GM06990 (cell line): ENCODE measurements around the gene GSTM1.
"Not testable (repeated sequence)": the region's sequence is repeated elsewhere in the genome, so short reads cannot be mapped to it uniquely, and the experiment has no call there.

Source experiments
- DNase-seq: peaks from one replicate; pipeline ENCODE4 v3.0.0-alpha.2; 2011; ENCODE audit not compliant: insufficient read length; ENCODE audit errors: extremely low read depth
- H3K27me3 ChIP-seq: replicated peaks from 2 replicates; pipeline ENCODE4 v1.6.0; 2011; ENCODE audit warnings: low read length; ENCODE audit not compliant: control insufficient read depth, insufficient read depth
- H3K36me3 ChIP-seq: 2 replicates; pipeline ENCODE4 v1.5.1; 2011; ENCODE audit warnings: low read length; ENCODE audit not compliant: control insufficient read depth, insufficient read depth
- H3K4me3 ChIP-seq: replicated peaks from 2 replicates; pipeline ENCODE4 v1.5.1; 2011; ENCODE audit warnings: low read depth, mild to moderate bottlenecking, control low read depth, low read length
- TF ChIP-seq, protein P1 (sequence below): IDR thresholded peaks from 2 replicates; pipeline ENCODE4 v1.5.1; 2011; ENCODE audit warnings: low read length, control low read depth, mild to moderate bottlenecking, inconsistent platforms; ENCODE audit not compliant: insufficient read depth, poor library complexity, severe bottlenecking

GSTM1 gene

DNA sequence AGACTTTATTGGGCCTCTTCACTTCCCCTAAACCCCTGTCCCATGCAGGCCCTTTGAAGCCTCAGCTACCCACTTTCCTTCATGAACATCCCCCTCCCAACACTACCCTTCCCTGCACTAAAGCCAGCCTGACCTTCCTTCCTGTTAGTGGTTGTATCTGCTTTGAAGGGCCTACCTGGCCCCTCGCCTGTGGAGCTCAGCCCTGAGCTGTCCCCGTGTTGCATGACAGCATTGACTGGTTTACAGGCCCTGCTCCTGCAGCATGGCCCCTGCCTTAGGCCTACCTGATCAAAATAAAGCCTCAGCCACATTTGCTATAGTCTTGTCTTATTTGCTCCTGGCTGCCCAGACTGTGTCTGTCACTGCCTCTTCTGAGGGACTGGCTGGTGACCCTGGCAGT lies 26.2 kb upstream of the GSTM1 start:
- no peak for DNase-seq
- Histone ChIP-seq H3K36me3 (no peaks in the 10 kb centered on the region; the same call in none of the 2 replicates), H3K4me3 (no peak overlapping the region), H3K27me3 (no peaks in the 10 kb centered on the region)
- TF ChIP-seq, protein P1, sequence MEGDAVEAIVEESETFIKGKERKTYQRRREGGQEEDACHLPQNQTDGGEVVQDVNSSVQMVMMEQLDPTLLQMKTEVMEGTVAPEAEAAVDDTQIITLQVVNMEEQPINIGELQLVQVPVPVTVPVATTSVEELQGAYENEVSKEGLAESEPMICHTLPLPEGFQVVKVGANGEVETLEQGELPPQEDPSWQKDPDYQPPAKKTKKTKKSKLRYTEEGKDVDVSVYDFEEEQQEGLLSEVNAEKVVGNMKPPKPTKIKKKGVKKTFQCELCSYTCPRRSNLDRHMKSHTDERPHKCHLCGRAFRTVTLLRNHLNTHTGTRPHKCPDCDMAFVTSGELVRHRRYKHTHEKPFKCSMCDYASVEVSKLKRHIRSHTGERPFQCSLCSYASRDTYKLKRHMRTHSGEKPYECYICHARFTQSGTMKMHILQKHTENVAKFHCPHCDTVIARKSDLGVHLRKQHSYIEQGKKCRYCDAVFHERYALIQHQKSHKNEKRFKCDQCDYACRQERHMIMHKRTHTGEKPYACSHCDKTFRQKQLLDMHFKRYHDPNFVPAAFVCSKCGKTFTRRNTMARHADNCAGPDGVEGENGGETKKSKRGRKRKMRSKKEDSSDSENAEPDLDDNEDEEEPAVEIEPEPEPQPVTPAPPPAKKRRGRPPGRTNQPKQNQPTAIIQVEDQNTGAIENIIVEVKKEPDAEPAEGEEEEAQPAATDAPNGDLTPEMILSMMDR = no peak

DNA sequence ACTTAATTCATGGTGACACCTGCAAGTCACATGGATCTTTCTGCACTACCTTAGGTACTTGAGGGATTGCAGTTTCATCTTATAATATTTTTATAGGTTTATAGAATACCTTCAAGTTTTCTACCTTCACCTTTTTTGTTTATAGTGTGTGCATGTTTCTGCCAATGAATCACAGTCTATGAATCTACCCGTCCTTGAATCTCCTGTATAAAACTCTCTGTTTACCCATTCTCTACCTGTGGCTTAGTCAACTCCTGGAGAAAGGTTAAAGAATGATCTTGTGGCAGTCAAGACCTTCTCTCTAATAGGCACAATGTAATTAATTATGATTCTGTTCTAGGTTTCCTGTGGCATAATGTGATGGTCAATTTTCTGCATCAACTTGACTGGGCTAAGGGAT lies 22.9 kb upstream of the GSTM1 start:
- no peaks in the 10 kb centered on the region for H3K27me3 ChIP-seq
- no peak for DNase-seq
- H3K36me3 ChIP-seq = no peaks in the 10 kb centered on the region; the same call in none of the 2 replicates
- no peak overlapping the region for H3K4me3 ChIP-seq
- TF ChIP-seq, protein P1 = no peak

DNA sequence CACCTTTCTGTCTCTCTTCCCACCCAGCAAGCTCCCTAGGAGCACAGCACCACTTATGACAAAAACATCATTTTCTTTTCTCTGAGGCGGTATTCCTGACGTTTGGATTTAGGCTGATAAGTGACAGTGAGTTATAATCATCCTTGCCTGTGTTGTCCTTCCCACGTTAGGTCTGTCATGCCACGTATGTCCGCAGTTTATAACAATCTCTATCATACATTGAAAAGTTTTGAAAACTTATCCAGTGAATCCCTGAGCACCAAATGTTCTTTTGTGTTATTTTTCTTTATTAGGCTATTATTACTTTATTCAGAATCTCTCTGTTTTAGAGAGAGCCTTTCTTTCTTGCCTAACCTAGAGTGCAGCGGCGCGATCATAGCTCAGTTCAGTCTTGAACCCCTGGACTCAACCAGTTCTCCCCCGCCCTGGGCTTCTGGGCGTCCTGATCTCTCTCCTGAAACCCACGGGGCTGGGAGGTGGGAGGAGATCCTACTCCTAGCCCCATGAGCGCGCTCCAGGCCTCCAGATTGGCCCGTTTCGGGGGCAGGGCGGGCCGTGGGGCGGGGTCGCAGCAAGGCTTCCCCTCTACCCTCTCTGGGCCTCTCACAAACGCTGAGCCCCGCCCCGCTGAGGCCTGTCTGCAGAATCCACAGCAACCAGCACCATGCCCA lies 20.0 kb upstream of the GSTM1 start, which contains the start of gene GSTM2:
Gene GSTM2, plus strand, starts transcription at position 606 of the 671 bp plus-strand sequence. Its CDS starts 59 bp downstream, at position 665.
- DNase-seq = peak; percentile 85
- Histone ChIP-seq H3K36me3 (no peaks in the 10 kb centered on the region), H3K4me3 (peak within 1 kb of the TSS; percentile 48), H3K27me3 (no peaks in the 10 kb centered on the region)
- TF ChIP-seq, protein P1 = no peak

DNA sequence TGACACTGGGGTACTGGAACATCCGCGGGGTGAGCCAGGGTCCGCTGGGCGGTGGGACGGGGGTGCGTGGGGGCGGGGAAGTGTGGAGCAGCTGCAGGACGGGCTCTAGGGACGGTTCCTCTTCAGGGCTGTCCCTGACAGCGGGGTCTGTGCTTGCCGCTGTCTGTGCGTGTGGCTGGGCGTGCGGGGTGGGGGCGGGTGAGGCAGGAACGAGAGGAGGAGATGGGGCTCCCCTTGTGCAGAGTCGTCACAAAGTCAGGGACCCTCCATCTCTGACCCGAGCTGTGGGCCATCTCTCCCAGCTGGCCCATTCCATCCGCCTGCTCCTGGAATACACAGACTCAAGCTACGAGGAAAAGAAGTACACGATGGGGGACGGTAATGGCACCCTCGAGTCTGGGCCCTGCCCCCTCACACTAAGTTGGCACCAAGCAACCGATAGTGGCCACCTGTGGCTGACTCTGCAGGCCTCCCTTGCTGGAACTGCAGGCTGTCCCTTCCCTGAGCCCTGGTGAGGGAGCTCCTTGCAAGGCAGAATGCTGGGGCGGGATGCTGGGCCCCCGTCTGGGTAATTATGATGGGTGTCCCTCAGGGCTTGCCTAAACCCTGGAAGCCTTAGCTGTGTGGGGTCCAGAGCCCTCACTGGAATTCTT lies 19.4 kb upstream of the GSTM1 start:
- TF ChIP-seq, protein P1 = no peak
- Histone ChIP-seq H3K4me3 (peak overlapping the region; percentile 48), H3K36me3 (no peaks in the 10 kb centered on the region), H3K27me3 (no peaks in the 10 kb centered on the region)
- no peak for DNase-seq

DNA sequence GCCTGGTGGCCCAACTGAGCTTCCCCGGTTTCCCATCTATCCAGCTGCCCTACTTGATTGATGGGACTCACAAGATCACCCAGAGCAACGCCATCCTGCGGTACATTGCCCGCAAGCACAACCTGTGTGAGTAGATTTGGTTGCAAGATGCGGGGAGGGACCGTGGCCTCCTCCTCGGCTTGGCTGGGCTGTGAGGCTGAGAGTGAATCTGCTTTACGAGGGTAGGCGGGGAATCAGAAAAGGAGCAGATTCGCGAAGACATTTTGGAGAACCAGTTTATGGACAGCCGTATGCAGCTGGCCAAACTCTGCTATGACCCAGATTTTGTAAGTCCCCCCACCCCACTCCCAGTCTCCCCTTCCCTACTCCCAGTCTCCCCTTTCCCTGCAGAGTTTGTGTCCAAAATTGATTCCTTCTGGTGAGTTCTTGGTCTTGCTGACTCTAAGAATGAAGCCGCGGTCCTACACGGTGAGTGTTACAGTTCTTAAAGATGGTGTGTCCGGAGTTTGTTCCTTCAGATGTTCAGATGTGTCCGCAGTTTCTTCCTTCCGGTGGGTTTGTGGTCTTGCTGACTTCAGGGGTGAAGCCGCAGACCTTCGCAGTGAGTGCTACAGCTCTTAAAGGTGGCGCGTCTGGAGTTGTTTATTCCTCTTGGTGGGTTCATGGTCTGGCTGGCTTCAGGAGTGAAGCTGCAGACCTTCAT lies 18.2 kb upstream of the GSTM1 start:
- H3K27me3 ChIP-seq = no peaks in the 10 kb centered on the region
- TF ChIP-seq, protein P1 = no peak
- H3K36me3 ChIP-seq = no peaks in the 10 kb centered on the region
- no peak overlapping the region for H3K4me3 ChIP-seq
- no peak for DNase-seq

DNA sequence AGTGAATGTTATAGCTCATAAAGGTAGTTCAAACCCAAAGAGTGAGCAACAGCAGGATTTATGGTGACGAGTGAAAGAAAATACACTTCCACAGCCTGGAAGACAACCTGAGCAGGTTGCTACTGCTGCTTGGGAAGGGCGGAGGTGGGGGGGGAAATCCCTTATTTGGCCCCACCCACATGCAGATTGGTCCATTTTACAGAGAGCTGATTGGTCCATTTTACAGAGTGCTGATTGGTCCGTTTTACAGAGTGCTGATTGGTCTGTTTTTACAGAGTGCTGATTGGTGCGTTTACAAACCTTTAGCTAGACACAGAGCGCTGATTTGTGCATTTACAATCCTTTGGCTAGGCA lies 17.7 kb upstream of the GSTM1 start:
- not testable (repeated sequence) for H3K4me3 ChIP-seq, H3K27me3 ChIP-seq, H3K36me3 ChIP-seq, DNase-seq
